GM19193 (cell line): ENCODE data around the gene P4HA2.

ENCODE experiments used
- POLR2A ChIP-seq: IDR thresholded peaks from 4 replicates; pipeline ENCODE4 v1.6.1; 2011; ENCODE audit not compliant: insufficient read depth, insufficient read length; ENCODE audit errors: extremely low read depth

P4HA2 gene

GRCh38 chr5:132210944-132211343, 16.7 kb downstream of the P4HA2 start:
- TF ChIP-seq POLR2A = no peak

- TF ChIP-seq POLR2A = no peak
Measured at GRCh38 chr5:132209901-132210545, 17.6 kb downstream of the P4HA2 start.

GRCh38 chr5:132209131-132209530, 18.5 kb downstream of the P4HA2 start:
- no peak for TF ChIP-seq POLR2A

- TF ChIP-seq POLR2A = no peak
Measured at GRCh38 chr5:132207778-132208177, 19.9 kb downstream of the P4HA2 start.

GRCh38 chr5:132206782-132207181, 20.9 kb downstream of the P4HA2 start:
- TF ChIP-seq POLR2A = no peak

- no peak for TF ChIP-seq POLR2A
Measured at GRCh38 chr5:132205385-132206125, 22.1 kb downstream of the P4HA2 start.

GRCh38 chr5:132204371-132205135, 23.1 kb downstream of the P4HA2 start:
- TF ChIP-seq POLR2A = no peak

- no peak for TF ChIP-seq POLR2A
Measured at GRCh38 chr5:132203916-132204315, 23.7 kb downstream of the P4HA2 start.

- no peak for TF ChIP-seq POLR2A
Measured at GRCh38 chr5:132203464-132203818, 24.2 kb downstream of the P4HA2 start.

GRCh38 chr5:132202711-132203463, 24.8 kb downstream of the P4HA2 start:
- TF ChIP-seq POLR2A = no peak

GRCh38 chr5:132199116-132199680, 28.5 kb downstream of the P4HA2 start:
- TF ChIP-seq POLR2A = no peak

- TF ChIP-seq POLR2A = no peak
Measured at GRCh38 chr5:132198571-132198970, 29.1 kb downstream of the P4HA2 start.

GRCh38 chr5:132195727-132196126, 31.9 kb downstream of the P4HA2 start:
- no peak for TF ChIP-seq POLR2A

- no peak for TF ChIP-seq POLR2A
Measured at GRCh38 chr5:132193165-132193694, 34.4 kb downstream of the P4HA2 start.
